HG03558 (cell line): ENCODE data around the gene LCN12.
"Not testable (repeated sequence)": the region's sequence is repeated elsewhere in the genome, so short reads cannot be mapped to it uniquely, and the experiment has no call there.

ENCODE experiments used
- ATAC-seq: cut with Tn5 transposase; IDR thresholded peaks from one replicate; pipeline ENCODE4 v1.9.1; 2021; ENCODE audit warnings: moderate number of reproducible peaks; ENCODE audit not compliant: unreplicated experiment; ENCODE audit errors: extremely low read depth

The LCN12 gene

DNA sequence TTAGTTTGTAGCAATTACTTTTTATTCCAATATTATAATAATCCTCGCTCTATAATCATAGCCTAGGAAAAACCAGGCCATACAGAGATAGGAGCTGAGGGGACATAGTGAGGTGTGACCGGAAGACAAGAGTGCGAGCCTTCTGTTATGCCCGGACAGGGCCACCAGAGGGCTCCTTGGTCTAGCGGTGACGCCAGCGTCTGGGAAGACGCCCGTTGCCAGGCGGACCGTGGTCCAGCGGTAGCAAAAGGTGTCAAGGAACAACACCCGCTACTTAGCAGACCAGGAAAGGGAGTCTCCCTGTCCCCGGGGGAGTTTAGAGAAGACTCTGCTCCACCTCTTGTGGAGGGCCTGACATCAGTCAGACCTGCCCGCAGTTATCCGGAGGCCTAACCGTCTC lies 52.2 kb downstream of the LCN12 start:
- ATAC-seq = not testable (repeated sequence)
